H1 (cell line): ENCODE results near the gene PDZRN4. TPM values are rescaled to one million over a fixed set of nuclear protein-coding genes. Genes with fewer than 3 reads are reported as not detected.
A peak's percentile ranks its signal among the peaks of the same experiment; 100 is the strongest.

Source experiments
- CTCF ChIA-PET: fragments of 300-600 bp; sonication (Branson Sonifier 250); formaldehyde crosslinking; loops from one replicate; lab custom pipeline; 2021; ENCODE audit not compliant: partially characterized antibody; lab: Charles Lee
- POLR2A ChIA-PET: fragments of 300-600 bp; sonication (Branson Sonifier 250); formaldehyde crosslinking; loops from one replicate; lab custom pipeline; 2021; ENCODE audit warnings: inconsistent platforms; ENCODE audit not compliant: partially characterized antibody; lab: Charles Lee
- DNase-seq, 2 experiments: peaks; one replicate each; pipeline versions ENCODE4 v3.0.0 to v3.0.0-alpha.2; 2010 to 2022; ENCODE audit warnings: low spot score in 2 of 2, low read depth in 1 of 2, mixed read lengths in 1 of 2
- FAIRE-seq: peaks from 2 replicates; lab custom pipeline; 2011; peaks lifted over from hg19 to GRCh38; lab: Jason Lieb, UNC
- H2AFZ ChIP-seq: 2 replicates; pipeline ENCODE4 v1.8.1; 2012; ENCODE audit warnings: low read length, inconsistent platforms
- H2AK5ac ChIP-seq: 2 replicates; pipeline ENCODE4 v1.6.1; 2013; ENCODE audit warnings: low read depth, low read length
- H2BK120ac ChIP-seq: replicated peaks from 2 replicates; pipeline ENCODE3; 2013; ENCODE audit warnings: low read depth, low read length, inconsistent platforms
- H2BK12ac ChIP-seq: 2 replicates; pipeline ENCODE4 v1.6.1; 2013; ENCODE audit warnings: low read depth, low read length
- H2BK15ac ChIP-seq: 2 replicates; pipeline ENCODE4 v1.6.1; 2013; ENCODE audit warnings: low read length
- H2BK20ac ChIP-seq: 2 replicates; pipeline ENCODE4 v1.6.1; 2013; ENCODE audit warnings: low read length
- H2BK5ac ChIP-seq: 2 replicates; pipeline ENCODE4 v1.6.1; 2013; ENCODE audit warnings: low read depth, low read length
- H3K14ac ChIP-seq: 2 replicates; pipeline ENCODE4 v1.6.1; 2013; ENCODE audit warnings: inconsistent platforms; ENCODE audit not compliant: insufficient read length
- H3K18ac ChIP-seq: 2 replicates; pipeline ENCODE4 v1.6.1; 2013; ENCODE audit warnings: low read length; ENCODE audit errors: extremely low read depth
- H3K23ac ChIP-seq: 2 replicates; pipeline ENCODE4 v1.6.1; 2013; ENCODE audit warnings: inconsistent platforms; ENCODE audit not compliant: insufficient read length
- H3K23me2 ChIP-seq: 2 replicates; pipeline ENCODE4 v1.6.1; 2013; ENCODE audit warnings: low read depth, low read length
- H3K27ac ChIP-seq: 2 replicates; pipeline ENCODE4 v1.6.1; 2011; ENCODE audit warnings: low read depth, low read length, inconsistent platforms
- H3K27me3 ChIP-seq, 4 experiments: replicated peaks in 1 of 4; 1 replicate in 1 of 4; 2 replicates in 3 of 4; pipeline versions ENCODE4 v1.6.1 to v1.8.1; 2011 to 2013; ENCODE audit warnings: low read length in 3 of 4, mild to moderate bottlenecking in 3 of 4, inconsistent platforms in 2 of 4, mixed read lengths in 2 of 4, moderate library complexity in 1 of 4; ENCODE audit not compliant: control insufficient read depth in 3 of 4, insufficient read depth in 3 of 4; ENCODE audit errors: extremely low read depth in 1 of 4
- H3K36me3 ChIP-seq, 4 experiments: 2 replicates each; pipeline versions ENCODE4 v1.6.1 to v1.8.1; 2011 to 2013; ENCODE audit warnings: mild to moderate bottlenecking in 4 of 4, low read length in 3 of 4, moderate library complexity in 2 of 4, control low read depth in 1 of 4, inconsistent platforms in 1 of 4; ENCODE audit not compliant: insufficient read depth in 4 of 4, control insufficient read depth in 2 of 4
- H3K4ac ChIP-seq: replicated peaks from 2 replicates; pipeline ENCODE3; 2013; ENCODE audit warnings: low read length, low read depth, mixed read lengths, inconsistent platforms; ENCODE audit not compliant: insufficient read length
- H3K4me1 ChIP-seq, 4 experiments: replicated peaks in 1 of 4; 1 replicate in 1 of 4; 2 replicates in 3 of 4; pipeline versions ENCODE4 v1.6.1 to v1.8.1; 2011 to 2013; ENCODE audit warnings: low read length in 3 of 4, inconsistent platforms in 2 of 4, mixed read lengths in 1 of 4; ENCODE audit not compliant: insufficient read depth in 4 of 4, control insufficient read depth in 3 of 4
- H3K4me2 ChIP-seq, 2 experiments: 2 replicates each; pipeline versions ENCODE4 v1.6.1 to v1.8.1; 2011 to 2013; ENCODE audit warnings: low read depth in 2 of 2, low read length in 2 of 2, control low read depth in 1 of 2, inconsistent platforms in 1 of 2, mild to moderate bottlenecking in 1 of 2; ENCODE audit not compliant: insufficient read depth in 1 of 2
- H3K4me3 ChIP-seq, 4 experiments: fragments of 200-600, 300-600 bp in 1 of 4; sonication (generic), shearing (Covaris generic), sonication (Bioruptor Twin) in 1 of 4; 2 replicates each; pipeline versions ENCODE4 v1.5.1 to v1.8.1; 2011 to 2016; ENCODE audit warnings: low read length in 4 of 4, low read depth in 3 of 4, control low read depth in 2 of 4, inconsistent platforms in 2 of 4, mild to moderate bottlenecking in 2 of 4, mixed read lengths in 1 of 4, moderate library complexity in 1 of 4; ENCODE audit not compliant: insufficient read depth in 2 of 4; ENCODE audit errors: extremely low read depth in 1 of 4
- H3K56ac ChIP-seq: replicated peaks from 2 replicates; pipeline ENCODE3; 2013; ENCODE audit warnings: low read depth, mild to moderate bottlenecking, mixed read lengths, low read length, inconsistent platforms; ENCODE audit not compliant: insufficient read length
- H3K79me1 ChIP-seq: 2 replicates; pipeline ENCODE4 v1.6.1; 2013; ENCODE audit warnings: low read depth, low read length, control low read depth
- H3K79me2 ChIP-seq, 2 experiments: 2 replicates each; pipeline versions ENCODE4 v1.6.1 to v1.8.1; 2012 to 2013; ENCODE audit warnings: low read length in 2 of 2, mild to moderate bottlenecking in 2 of 2, inconsistent platforms in 1 of 2; ENCODE audit not compliant: insufficient read depth in 2 of 2, control insufficient read depth in 1 of 2
- H3K9ac ChIP-seq, 4 experiments: replicated peaks in 1 of 4; 1 replicate in 1 of 4; 2 replicates in 3 of 4; pipeline versions ENCODE4 v1.6.1 to v1.8.1; 2011 to 2013; ENCODE audit warnings: low read depth in 3 of 4, low read length in 3 of 4, control low read depth in 2 of 4, mild to moderate bottlenecking in 2 of 4, moderate library complexity in 2 of 4, inconsistent platforms in 1 of 4; ENCODE audit errors: extremely low read depth in 1 of 4
- H3K9me3 ChIP-seq, 2 experiments: 2 replicates each; pipeline versions ENCODE4 v1.6.1 to v1.8.1; 2012 to 2013; ENCODE audit warnings: mild to moderate bottlenecking in 2 of 2, moderate library complexity in 2 of 2, control low read depth in 1 of 2, inconsistent platforms in 1 of 2, low read depth in 1 of 2, low read length in 1 of 2, mixed read lengths in 1 of 2; ENCODE audit not compliant: insufficient read depth in 2 of 2
- H4K20me1 ChIP-seq, 2 experiments: replicated peaks in 1 of 2; 2 replicates each; pipeline versions ENCODE3 to v1.8.1; 2011 to 2013; ENCODE audit warnings: inconsistent platforms in 2 of 2, low read length in 2 of 2, mild to moderate bottlenecking in 1 of 2; ENCODE audit not compliant: insufficient read depth in 2 of 2, control insufficient read depth in 1 of 2
- H4K5ac ChIP-seq: 2 replicates; pipeline ENCODE4 v1.6.1; 2013; ENCODE audit warnings: low read length, low read depth, mixed read lengths, inconsistent platforms; ENCODE audit not compliant: insufficient read length
- H4K8ac ChIP-seq: 2 replicates; pipeline ENCODE4 v1.8.0; 2013; ENCODE audit warnings: mild to moderate bottlenecking, moderate library complexity, low read length, inconsistent platforms; ENCODE audit not compliant: insufficient read depth; ENCODE audit errors: extremely low read depth
- H4K91ac ChIP-seq: replicated peaks from 2 replicates; pipeline ENCODE3; 2013; ENCODE audit warnings: low read length, mixed read lengths, inconsistent platforms; ENCODE audit not compliant: insufficient read length
- RNF2 ChIP-seq: fragments of 200-900, 300-1000 bp; sonication (generic); IDR thresholded peaks from 2 replicates; pipeline ENCODE4 v1.7.1; 2016; ENCODE audit warnings: borderline replicate concordance, low read depth, mild to moderate bottlenecking, antibody characterized with exemption, low read length; ENCODE audit not compliant: poor library complexity, severe bottlenecking; ENCODE audit errors: missing control alignments
- WGBS, 2 experiments: shearing (Covaris generic) in 1 of 2; methylation state at CpG; one replicate each; pipeline versions ENCODE4 v1.1.6 to v1.1.7; 2013 to 2015; ENCODE audit warnings: low lambda C conversion rate in 2 of 2, mixed read lengths in 2 of 2, inconsistent platforms in 1 of 2, low coverage in 1 of 2, missing lambda C conversion rate in 1 of 2; ENCODE audit not compliant: insufficient replicate concordance in 2 of 2, insufficient coverage in 1 of 2, insufficient read length in 1 of 2; ENCODE audit errors: extremely low coverage in 1 of 2, missing lambda C conversion rate in 1 of 2; 5-methylcytosine and 5-hydroxymethylcytosine counted together
- polyA plus RNA-seq, 7 experiments: library from polyadenylated mRNA; depleted of rRNA in 3 of 7; stranded (reverse) in 5 of 7; unstranded in 2 of 7; fragments of >200 nt in 5 of 7; fragments of 200-250 nt in 2 of 7; gene quantifications; 1 replicate in 5 of 7; 2 replicates in 1 of 7; 4 replicates in 1 of 7; pipeline versions ENCODE4 v1.2.1 to v1.2.3, GENCODE V29; 2011 to 2013; ENCODE audit warnings: missing spikeins in 2 of 7, mixed read lengths in 2 of 7
- total RNA-seq: library from RNA; stranded (reverse); fragmentation: NEBNext Ultra II Directional; extraction: Animal tissue kit (Norgen Biotek cat#: 25700); gene quantifications from 2 replicates; pipeline ENCODE4 v1.2.1, GENCODE V29; 2021

Gene PDZRN4
- total and polyA plus RNA-seq, 2 of the 8 experiments (the other 6 are each of a cell fraction or from before 2014, with no cell fraction given) = not detected

DNA sequence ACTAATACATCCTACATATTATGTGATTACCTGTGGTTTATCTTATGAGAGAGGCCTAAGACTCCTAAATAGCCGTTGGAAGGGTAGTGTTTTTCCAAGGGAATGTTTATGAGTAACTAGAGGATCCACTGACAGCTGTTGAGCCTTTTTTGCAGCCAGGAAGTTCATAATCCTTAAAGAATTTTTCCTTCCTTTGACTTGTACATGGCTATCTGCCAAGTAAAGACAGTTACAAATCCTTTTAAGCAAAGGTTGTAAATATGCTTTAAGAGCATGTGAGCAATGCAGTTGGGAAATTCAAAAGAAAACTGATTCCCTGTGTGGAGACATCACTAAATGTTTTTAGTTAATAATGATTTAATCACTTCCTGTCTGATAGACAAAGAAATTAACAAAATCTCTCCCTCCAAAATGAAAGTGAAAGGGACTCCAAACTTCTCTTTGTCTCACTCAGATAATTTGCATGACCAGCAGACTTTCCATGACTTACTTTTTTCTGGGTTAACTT is 333.8 kb downstream of the PDZRN4 start:
- Histone ChIP-seq H3K4me1 (no peaks in the 10 kb centered on the region; a peak in 1 of 7 replicates), H3K4ac (no peak overlapping the region), H3K79me2 (no peaks in the 10 kb centered on the region), H3K23ac (no peak overlapping the region), H3K4me3 (no peak overlapping the region), H2AK5ac (no peak overlapping the region), H2BK12ac (no peak overlapping the region), H3K56ac (no peak overlapping the region), H3K9me3 (no peaks in the 10 kb centered on the region), H3K4me2 (no peak overlapping the region), H2BK120ac (no peak overlapping the region), H3K27ac (no peak overlapping the region), H3K18ac (no peak overlapping the region), H3K9ac (no peak overlapping the region), H4K20me1 (no peaks in the 10 kb centered on the region), H3K79me1 (no peaks in the 10 kb centered on the region), H4K5ac (no peak overlapping the region), H2BK20ac (no peak overlapping the region), H3K14ac (no peak overlapping the region), H4K8ac (no peak overlapping the region), H3K23me2 (no peaks in the 10 kb centered on the region), H3K27me3 (no peaks in the 10 kb centered on the region), H4K91ac (no peak overlapping the region), H2AFZ (0 out of 2 replicates have a peak overlapping the region, but pooled peaks have one; percentile 38), H2BK15ac (no peak overlapping the region), H2BK5ac (no peak overlapping the region), H3K36me3 (no peaks in the 10 kb centered on the region)
- no peak for TF ChIP-seq RNF2
- CTCF ChIA-PET = interaction anchor here (1.3 kb wide), 1 partner anchor 245 kb away, joined by 3 read pairs; no protein-coding TSS in a partner anchor
- POLR2A ChIA-PET = no interaction called here
- WGBS, 2 experiments = 76% methylated on average over 1 of the region's 1 CpG; no CpG with 5 or more reads in 1 of the 2 experiments
- no peak for DNase-seq
- FAIRE-seq = no peak
